ENCODE results near the gene GABPA.

- TF ChIP-seq EP300 (IDR thresholded peaks at IDR 0.05; ENCODE audit: low read length), result no peak
- no peak for TF ChIP-seq MTA3 (IDR thresholded peaks at IDR 0.05; ENCODE audit: borderline replicate concordance)
- no peak for TF ChIP-seq NFE2 (IDR thresholded peaks at IDR 0.05; ENCODE audit: low read depth)
- TF ChIP-seq POLR2A (conservative IDR thresholded peaks at IDR 0.05), result no peak
- TF ChIP-seq CTCF (IDR thresholded peaks at IDR 0.05 in 2 of 3, conservative IDR thresholded peaks at IDR 0.05 in 1 of 3; ENCODE audit: insufficient read depth in 2 of 3, low read depth in 1 of 3, low read length in 3 of 3), result no peak
Measured at GRCh38 chr21:25710550-25710949, 24.2 kb upstream of the GABPA start.
